Stimulated activated CD4-positive, alpha-beta T cell treated with anti-CD3 and anti-CD28 coated beads, Interleukin-1b, Interleukin-23, amount 100 ng/mL, for 24 hours (primary cell): ENCODE results near the gene GUCY1A1.

ENCODE experiments used
- DNase-seq, 4 experiments: peaks; one replicate each; pipeline ENCODE4 v3.0.0-alpha.2; 2020; ENCODE audit warnings: low read depth in 4 of 4, low spot score in 1 of 4

Gene GUCY1A1

GRCh38 chr4:155772459-155773195, 106.0 kb downstream of the GUCY1A1 start:
- DNase-seq: no peak

GRCh38 chr4:155773196-155773800, 106.7 kb downstream of the GUCY1A1 start:
- no peak for DNase-seq

GRCh38 chr4:155774033-155774432, 107.4 kb downstream of the GUCY1A1 start:
- no peak for DNase-seq

- DNase-seq: no peak
Measured at GRCh38 chr4:155777971-155778735, 111.5 kb downstream of the GUCY1A1 start.

- no peak for DNase-seq
Measured at GRCh38 chr4:155780775-155781174, 114.1 kb downstream of the GUCY1A1 start.

GRCh38 chr4:155781249-155781831, 114.7 kb downstream of the GUCY1A1 start:
- DNase-seq: no peak
